NB4 (cell line): ENCODE results near the gene DIP2C.
"Not testable (repeated sequence)": the region's sequence is repeated elsewhere in the genome, so short reads cannot be mapped to it uniquely, and the experiment has no call there.

Experiments
- DNase-seq: peaks from one replicate; pipeline ENCODE4 v3.0.0; 2010; ENCODE audit warnings: low read depth
- H3K4me3 ChIP-seq: one replicate; pipeline ENCODE4 v1.5.1; 2011; ENCODE audit warnings: mild to moderate bottlenecking, low read depth, low read length, moderate library complexity
- CTCF ChIP-seq: IDR thresholded peaks from one replicate; pipeline ENCODE4 v1.5.1; 2012; ENCODE audit warnings: low read depth, low read length
- MAX ChIP-seq: IDR thresholded peaks from 2 replicates; pipeline ENCODE4 v1.6.1; 2011; ENCODE audit warnings: low read depth, low read length
- MYC ChIP-seq: IDR thresholded peaks from 2 replicates; pipeline ENCODE4 v1.6.1; 2011; ENCODE audit warnings: low read depth, low read length
- POLR2A ChIP-seq: IDR thresholded peaks from 2 replicates; pipeline ENCODE4 v1.6.1; 2011; ENCODE audit warnings: mild to moderate bottlenecking; ENCODE audit not compliant: insufficient read length; ENCODE audit errors: extremely low read depth

The DIP2C gene

GRCh38 chr10:680745-681144 lies 8.7 kb downstream of the DIP2C start:
- TF ChIP-seq MAX: no peak
- no peak overlapping the region for H3K4me3 ChIP-seq
- DNase-seq: no peak

DNA sequence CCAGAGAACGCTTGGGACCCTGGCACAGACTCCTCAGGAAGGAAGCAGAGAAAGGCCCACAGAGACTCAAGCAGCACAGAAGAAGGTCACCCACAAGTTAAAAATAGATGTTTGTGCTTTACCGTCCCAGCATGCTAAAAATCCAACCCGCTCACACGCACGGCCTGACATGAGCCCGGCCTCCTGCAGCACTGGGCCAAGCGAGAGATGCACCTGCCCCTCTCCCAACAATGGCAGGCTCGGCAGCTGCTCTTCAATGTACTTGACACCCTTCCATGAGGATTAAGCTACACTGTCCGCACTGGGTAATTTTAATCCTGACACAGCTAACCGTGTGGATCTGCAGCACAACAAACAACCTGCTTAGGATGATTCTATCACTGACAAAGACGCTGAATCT lies 9.3 kb downstream of the DIP2C start:
- no peak overlapping the region for H3K4me3 ChIP-seq
- no peak for TF ChIP-seq MYC
- no peak for TF ChIP-seq CTCF
- TF ChIP-seq POLR2A: no peak
- TF ChIP-seq MAX: no peak
- DNase-seq: no peak

DNA sequence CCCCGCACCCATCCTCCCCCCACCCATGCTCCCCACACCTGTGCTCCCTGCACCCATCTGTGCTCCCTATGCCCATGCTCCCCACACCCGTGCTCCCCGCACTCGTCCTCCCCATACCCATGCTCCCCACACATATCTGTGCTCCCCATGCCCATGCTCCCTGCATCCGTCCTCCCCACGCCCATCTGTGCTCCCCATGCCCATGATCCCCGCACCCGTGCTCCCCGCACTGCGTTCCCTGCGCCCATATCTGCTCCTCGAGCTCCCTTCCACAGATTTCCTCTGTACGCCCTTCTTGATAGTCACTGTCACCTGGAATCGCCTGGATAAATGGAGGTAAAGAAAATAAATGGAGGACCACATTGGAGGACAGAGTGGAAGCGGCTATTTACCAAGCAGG lies 9.9 kb downstream of the DIP2C start:
- no peak overlapping the region for H3K4me3 ChIP-seq
- no peak for DNase-seq
- TF ChIP-seq CTCF: no peak
- no peak for TF ChIP-seq MAX
- no peak for TF ChIP-seq POLR2A
- no peak for TF ChIP-seq MYC

GRCh38 chr10:678662-679005 lies 10.8 kb downstream of the DIP2C start:
- not testable (repeated sequence) for H3K4me3 ChIP-seq, DNase-seq

- H3K4me3 ChIP-seq: no peak overlapping the region
- TF ChIP-seq MYC (no peak), POLR2A (no peak), MAX (no peak), CTCF (no peak)
- DNase-seq: no peak
Observed at GRCh38 chr10:677750-678661, 11.5 kb downstream of the DIP2C start.

GRCh38 chr10:677038-677437 lies 12.4 kb downstream of the DIP2C start:
- no peak overlapping the region for H3K4me3 ChIP-seq
- TF ChIP-seq POLR2A: no peak
- TF ChIP-seq MAX: no peak
- no peak for DNase-seq

- no peak overlapping the region for H3K4me3 ChIP-seq
- no peak for DNase-seq
- TF ChIP-seq CTCF (no peak), MAX (no peak), POLR2A (no peak), MYC (no peak)
Observed at GRCh38 chr10:676178-676577, 13.3 kb downstream of the DIP2C start.
